HG02884 (cell line): ENCODE data around the gene PTH2R.
A peak's percentile ranks its signal among the peaks of the same experiment; 100 is the strongest.
"Not testable (repeated sequence)": the region's sequence is repeated elsewhere in the genome, so short reads cannot be mapped to it uniquely, and the experiment has no call there.

Experiments
- ATAC-seq: cut with Tn5 transposase; IDR thresholded peaks from one replicate; pipeline ENCODE4 v1.9.1; 2021; ENCODE audit warnings: mild to moderate bottlenecking, moderate library complexity; ENCODE audit not compliant: unreplicated experiment

Gene PTH2R

GRCh38 chr2:208481945-208482344 lies 75.4 kb downstream of the PTH2R start:
- not testable (repeated sequence) for ATAC-seq

- ATAC-seq: not testable (repeated sequence)
Observed at GRCh38 chr2:208482453-208483015, 75.9 kb downstream of the PTH2R start.

- ATAC-seq: no peak
Observed at GRCh38 chr2:208485390-208485789, 78.8 kb downstream of the PTH2R start.

- no peak for ATAC-seq
Observed at GRCh38 chr2:208488686-208489564, 82.3 kb downstream of the PTH2R start.

GRCh38 chr2:208489687-208490086 lies 83.1 kb downstream of the PTH2R start:
- no peak for ATAC-seq

GRCh38 chr2:208490492-208490891 lies 83.9 kb downstream of the PTH2R start:
- no peak for ATAC-seq

- no peak for ATAC-seq
Observed at GRCh38 chr2:208491641-208492040, 85.0 kb downstream of the PTH2R start.

GRCh38 chr2:208492069-208492468 lies 85.5 kb downstream of the PTH2R start:
- no peak for ATAC-seq

- ATAC-seq: no peak
Observed at GRCh38 chr2:208493186-208493585, 86.6 kb downstream of the PTH2R start.

GRCh38 chr2:208496129-208496528 lies 89.5 kb downstream of the PTH2R start:
- no peak for ATAC-seq

GRCh38 chr2:208501206-208501605 lies 94.6 kb downstream of the PTH2R start:
- no peak for ATAC-seq

GRCh38 chr2:208502288-208502687 lies 95.7 kb downstream of the PTH2R start:
- ATAC-seq: no peak

- not testable (repeated sequence) for ATAC-seq
Observed at GRCh38 chr2:208505365-208505764, 98.8 kb downstream of the PTH2R start.

- ATAC-seq: no peak
Observed at GRCh38 chr2:208509586-208509985, 103.0 kb downstream of the PTH2R start.

GRCh38 chr2:208511016-208511415 lies 104.4 kb downstream of the PTH2R start:
- no peak for ATAC-seq

GRCh38 chr2:208511573-208511972 lies 105.0 kb downstream of the PTH2R start:
- no peak for ATAC-seq

GRCh38 chr2:208515099-208515498 lies 108.5 kb downstream of the PTH2R start:
- ATAC-seq: no peak

- not testable (repeated sequence) for ATAC-seq
Observed at GRCh38 chr2:208523069-208523468, 116.5 kb downstream of the PTH2R start.

- ATAC-seq: not testable (repeated sequence)
Observed at GRCh38 chr2:208525165-208525564, 118.6 kb downstream of the PTH2R start.

GRCh38 chr2:208529796-208530195 lies 123.2 kb downstream of the PTH2R start:
- no peak for ATAC-seq

GRCh38 chr2:208531361-208531760 lies 124.8 kb downstream of the PTH2R start:
- peak; percentile 60 for ATAC-seq

GRCh38 chr2:208535578-208535977 lies 129.0 kb downstream of the PTH2R start:
- ATAC-seq: not testable (repeated sequence)
